ENCODE data around the gene LDB2. TPM values are rescaled to one million over a fixed set of nuclear protein-coding genes. Genes with fewer than 3 reads are reported as not detected.

Gene LDB2
- total and polyA plus RNA-seq, 2 donors from 2014 or later, result 26.9 to 59.9 TPM

DNA sequence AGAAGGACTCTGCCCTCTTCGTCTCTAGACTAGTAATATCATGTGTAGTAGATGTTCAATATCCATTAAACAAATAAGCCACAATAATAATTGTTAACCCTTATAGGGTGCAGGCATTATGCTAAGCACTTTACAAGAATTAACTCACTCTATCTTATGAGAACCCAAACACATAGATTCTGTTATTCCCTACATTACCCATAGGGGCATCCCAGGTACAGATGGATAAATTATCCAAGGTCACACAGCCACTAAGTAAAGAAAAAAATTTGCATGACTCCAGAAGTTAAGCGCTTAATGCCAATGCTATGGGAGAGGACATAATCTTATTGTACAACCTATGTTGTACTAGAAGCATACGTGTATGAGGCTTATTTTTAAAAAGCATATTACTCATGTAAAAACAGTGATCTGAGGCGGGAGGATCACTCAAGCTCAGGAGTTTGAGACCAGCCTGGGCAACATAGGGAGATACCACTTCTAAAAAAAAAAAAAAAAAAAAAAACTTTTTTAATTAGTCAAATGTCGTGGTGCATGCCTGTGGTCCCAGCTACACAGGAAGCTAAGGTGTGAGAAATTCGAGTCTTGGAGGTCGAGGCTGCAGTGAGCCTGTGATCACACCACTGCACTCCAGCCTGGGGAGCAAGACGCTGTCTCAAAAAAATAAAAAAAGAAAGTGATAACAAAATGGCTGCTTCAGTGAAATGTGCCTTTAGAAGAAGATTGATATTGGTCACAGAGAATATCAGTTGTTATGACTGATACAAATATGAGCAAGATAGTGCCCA is 13.6 kb downstream of the LDB2 start:
- H3K36me3 ChIP-seq (ENCODE audit: control insufficient read depth in 2 of 3, insufficient read depth in 3 of 3, low read length in 3 of 3), result peaks cover 0 to under 1% (median 0%) of the 10 kb centered on the region in 3 donors
- H3K27me3 ChIP-seq (ENCODE audit: control insufficient read depth, insufficient read depth, low read length), result no peaks in the 10 kb centered on the region
- no peak overlapping the region for H3K4me3 ChIP-seq (ENCODE audit: low read length in 3 of 3)
- no peak overlapping the region for H3K27ac ChIP-seq (ENCODE audit: low read depth in 2 of 2, low read length in 2 of 2)
- TF ChIP-seq CTCF (IDR thresholded peaks at IDR 0.05; ENCODE audit: borderline replicate concordance, extremely low read depth, insufficient read depth), result no peak
- no peaks in the 10 kb centered on the region for H3K9me3 ChIP-seq (ENCODE audit: control insufficient read depth in 2 of 3, insufficient read depth in 1 of 3, low read length in 3 of 3)
- H3K4me1 ChIP-seq (ENCODE audit: control insufficient read depth in 2 of 3, insufficient read depth in 2 of 3, low read depth in 1 of 3, low read length in 3 of 3), result no peaks in the 10 kb centered on the region
- no peak overlapping the region for H3K9ac ChIP-seq (ENCODE audit: low read length in 3 of 3)
- DNase-seq, result no peak
- FAIRE-seq, result no peak
- intact Hi-C loops (cut with DNase I), result no loop called here

DNA sequence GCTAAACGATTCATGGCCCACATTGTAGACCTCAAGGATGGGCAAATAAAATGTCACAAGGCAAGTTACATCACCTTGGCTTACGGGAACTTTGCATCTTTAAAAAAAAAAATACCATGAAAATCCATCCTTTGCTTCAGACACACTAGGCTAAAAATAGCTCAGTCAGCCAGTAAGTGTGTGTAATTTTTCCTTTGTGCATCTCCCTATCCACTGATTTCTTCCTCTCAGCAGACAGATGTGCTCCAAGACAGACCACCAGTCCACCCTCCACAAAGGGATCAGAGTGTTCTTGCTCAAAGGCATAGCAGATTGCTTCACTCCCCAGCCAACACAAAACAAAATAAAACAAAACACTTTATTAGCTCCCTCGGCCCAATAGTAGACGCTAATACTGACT is 14.6 kb downstream of the LDB2 start:
- H3K27me3 ChIP-seq (ENCODE audit: control insufficient read depth, insufficient read depth, low read length), result no peaks in the 10 kb centered on the region
- no peak for TF ChIP-seq CTCF (IDR thresholded peaks at IDR 0.05; ENCODE audit: borderline replicate concordance, extremely low read depth, insufficient read depth)
- no peak overlapping the region for H3K27ac ChIP-seq (ENCODE audit: low read depth in 2 of 2, low read length in 2 of 2)
- no peak overlapping the region for H3K9ac ChIP-seq (ENCODE audit: low read length in 3 of 3)
- intact Hi-C loops (cut with DNase I), result no loop called here
- H3K36me3 ChIP-seq (ENCODE audit: control insufficient read depth in 2 of 3, insufficient read depth in 3 of 3, low read length in 3 of 3), result peaks cover 0 to 3% (median 0%) of the 10 kb centered on the region in 3 donors
- H3K9me3 ChIP-seq (ENCODE audit: control insufficient read depth in 2 of 3, insufficient read depth in 1 of 3, low read length in 3 of 3), result no peaks in the 10 kb centered on the region
- no peak overlapping the region for H3K4me3 ChIP-seq (ENCODE audit: low read length in 3 of 3)
- DNase-seq, result no peak
- FAIRE-seq, result no peak
- no peaks in the 10 kb centered on the region for H3K4me1 ChIP-seq (ENCODE audit: control insufficient read depth in 2 of 3, insufficient read depth in 2 of 3, low read depth in 1 of 3, low read length in 3 of 3)

GRCh38 chr4:16881151-16881884 is 17.1 kb downstream of the LDB2 start:
- no peaks in the 10 kb centered on the region for H3K27me3 ChIP-seq (ENCODE audit: control insufficient read depth, insufficient read depth, low read length)
- peaks cover 0 to 3% (median 0%) of the 10 kb centered on the region in 3 donors for H3K36me3 ChIP-seq (ENCODE audit: control insufficient read depth in 2 of 3, insufficient read depth in 3 of 3, low read length in 3 of 3)
- DNase-seq, result no peak
- H3K9ac ChIP-seq (ENCODE audit: low read length in 3 of 3), result no peak overlapping the region
- no peaks in the 10 kb centered on the region for H3K9me3 ChIP-seq (ENCODE audit: control insufficient read depth in 2 of 3, insufficient read depth in 1 of 3, low read length in 3 of 3)
- FAIRE-seq, result no peak
- intact Hi-C loops (cut with DNase I), result no loop called here
- no peak overlapping the region for H3K4me3 ChIP-seq (ENCODE audit: low read length in 3 of 3)
- no peaks in the 10 kb centered on the region for H3K4me1 ChIP-seq (ENCODE audit: control insufficient read depth in 2 of 3, insufficient read depth in 2 of 3, low read depth in 1 of 3, low read length in 3 of 3)
- TF ChIP-seq CTCF (IDR thresholded peaks at IDR 0.05; ENCODE audit: borderline replicate concordance, extremely low read depth, insufficient read depth), result no peak
- no peak overlapping the region for H3K27ac ChIP-seq (ENCODE audit: low read depth in 2 of 2, low read length in 2 of 2)

Measured in kidney (tissue), 14 donors.